ENCODE data around the gene ARID3A. TPM values are rescaled to one million over a fixed set of nuclear protein-coding genes. Genes with fewer than 3 reads are reported as not detected.

The ARID3A gene
- total RNA-seq, 1 experiment from 2014 or later, result 239 TPM

- no peaks in the 10 kb centered on the region for H3K27me3 Mint-ChIP-seq (ENCODE audit: insufficient read depth, unreplicated experiment)
- no TSS peak for BruUV-seq (replicated peaks)
These were observed 16.4 kb downstream of the ARID3A start for GRCh38 chr19:942133-942645.

GRCh38 chr19:943551-944170 is 17.8 kb downstream of the ARID3A start:
- Histone ChIP-seq H3K4me1 (peaks cover 18% of the 10 kb centered on the region), H3K4me3 (ENCODE audit: low read depth, low read length) (no peak overlapping the region), H3K36me3 (ENCODE audit: control insufficient read depth, insufficient read depth, low read length) (peaks cover 5% of the 10 kb centered on the region), H3K9me3 (no peaks in the 10 kb centered on the region), H3K27me3 (replicated peaks; ENCODE audit: control insufficient read depth, insufficient read depth, low read length) (no peaks in the 10 kb centered on the region)
- Mint-ChIP-seq H3K36me3 (ENCODE audit: insufficient read depth, unreplicated experiment) (peaks cover 88% of the 10 kb centered on the region), H3K27ac (ENCODE audit: unreplicated experiment) (no peak overlapping the region), H3K4me3 (ENCODE audit: unreplicated experiment) (no peak overlapping the region), H3K9me3 (ENCODE audit: unreplicated experiment) (no peaks in the 10 kb centered on the region), H3K27me3 (ENCODE audit: insufficient read depth, unreplicated experiment) (no peaks in the 10 kb centered on the region), H3K4me1 (ENCODE audit: low read depth, unreplicated experiment) (peaks cover 6% of the 10 kb centered on the region)
- DNase-seq, result no peak
- BruUV-seq (replicated peaks), result no TSS peak
- TF ChIP-seq CTCF (IDR thresholded peaks at IDR 0.05; ENCODE audit: insufficient read depth in 1 of 2, low read depth in 1 of 2, low read length in 1 of 2, severe bottlenecking in 1 of 2, unreplicated experiment in 1 of 2), result no peak
- ChIA-PET POLR2A (no interaction called here), CTCF (interaction anchor here (0.7 kb wide), 1 partner anchor 1110 kb away, joined by 3 read pairs; no protein-coding TSS in a partner anchor)
- intact Hi-C loops (cut with micrococcal nuclease; ENCODE audit: unreplicated experiment), result no loop called here

More at GRCh38 chr19:942133-942645, 16.4 kb downstream of the ARID3A start:
- H3K4me3 ChIP-seq (ENCODE audit: low read depth, low read length), result no peak overlapping the region
- Mint-ChIP-seq H3K36me3 (ENCODE audit: insufficient read depth, unreplicated experiment) (peaks cover 88% of the 10 kb centered on the region), H3K27ac (ENCODE audit: unreplicated experiment) (no peak overlapping the region), H3K9me3 (ENCODE audit: unreplicated experiment) (no peaks in the 10 kb centered on the region), H3K4me3 (ENCODE audit: unreplicated experiment) (no peak overlapping the region), H3K4me1 (ENCODE audit: low read depth, unreplicated experiment) (no peaks in the 10 kb centered on the region)
- peaks cover 7% of the 10 kb centered on the region for H3K36me3 ChIP-seq (ENCODE audit: control insufficient read depth, insufficient read depth, low read length)
- no peak for DNase-seq
- no peaks in the 10 kb centered on the region for H3K27me3 ChIP-seq (replicated peaks; ENCODE audit: control insufficient read depth, insufficient read depth, low read length)
- no peak for TF ChIP-seq CTCF (IDR thresholded peaks at IDR 0.05; ENCODE audit: insufficient read depth in 1 of 2, low read depth in 1 of 2, low read length in 1 of 2, severe bottlenecking in 1 of 2, unreplicated experiment in 1 of 2)
- intact Hi-C loops (cut with micrococcal nuclease; ENCODE audit: unreplicated experiment), result no loop called here
- CTCF ChIA-PET, result no interaction called here
- peaks cover 5% of the 10 kb centered on the region; the same call in 1 of the 2 replicates for H3K4me1 ChIP-seq
- POLR2A ChIA-PET, result no interaction called here
- H3K9me3 ChIP-seq, result no peaks in the 10 kb centered on the region

GRCh38 chr19:944171-944567 is 18.3 kb downstream of the ARID3A start:
- ChIA-PET CTCF (no interaction called here), POLR2A (no interaction called here)
- H3K4me3 Mint-ChIP-seq (ENCODE audit: unreplicated experiment), result no peak overlapping the region
- no peaks in the 10 kb centered on the region for H3K9me3 Mint-ChIP-seq (ENCODE audit: unreplicated experiment)
- Histone ChIP-seq H3K9me3 (no peaks in the 10 kb centered on the region), H3K36me3 (ENCODE audit: control insufficient read depth, insufficient read depth, low read length) (peaks cover 5% of the 10 kb centered on the region), H3K4me1 (peaks cover 23% of the 10 kb centered on the region), H3K27me3 (replicated peaks; ENCODE audit: control insufficient read depth, insufficient read depth, low read length) (no peaks in the 10 kb centered on the region), H3K4me3 (ENCODE audit: low read depth, low read length) (no peak overlapping the region)
- peak; percentile 55 to 66 for DNase-seq
- H3K27me3 Mint-ChIP-seq (ENCODE audit: insufficient read depth, unreplicated experiment), result no peaks in the 10 kb centered on the region
- no peak overlapping the region for H3K27ac Mint-ChIP-seq (ENCODE audit: unreplicated experiment)
- peaks cover 91% of the 10 kb centered on the region for H3K36me3 Mint-ChIP-seq (ENCODE audit: insufficient read depth, unreplicated experiment)
- no TSS peak for BruUV-seq (replicated peaks)
- no peak for TF ChIP-seq CTCF (IDR thresholded peaks at IDR 0.05; ENCODE audit: insufficient read depth in 1 of 2, low read depth in 1 of 2, low read length in 1 of 2, severe bottlenecking in 1 of 2, unreplicated experiment in 1 of 2)
- intact Hi-C loops (cut with micrococcal nuclease; ENCODE audit: unreplicated experiment), result no loop called here
- H3K4me1 Mint-ChIP-seq (ENCODE audit: low read depth, unreplicated experiment), result peaks cover 7% of the 10 kb centered on the region
